H9 (cell line): Measurements from ENCODE around the gene MICAL2. TPM values are rescaled to one million over a fixed set of nuclear protein-coding genes. Genes with fewer than 3 reads are reported as not detected.

Experiments used
- DNase-seq: peaks from one replicate; pipeline ENCODE4 v3.0.0-alpha.2; 2017
- H2AFZ ChIP-seq: one replicate; pipeline ENCODE4 v1.6.1; 2013; ENCODE audit warnings: mild to moderate bottlenecking, low read length, control low read depth, moderate library complexity
- H2AK5ac ChIP-seq: 2 replicates; pipeline ENCODE4 v1.6.1; 2013; ENCODE audit warnings: low read length, control low read depth, mixed read lengths; ENCODE audit not compliant: insufficient read length
- H2BK120ac ChIP-seq: one replicate; pipeline ENCODE4 v1.6.1; 2013; ENCODE audit warnings: low read depth, mild to moderate bottlenecking, low read length, control low read depth, inconsistent platforms; ENCODE audit not compliant: poor library complexity, severe bottlenecking
- H2BK12ac ChIP-seq: 2 replicates; pipeline ENCODE4 v1.6.1; 2013; ENCODE audit warnings: low read length, control low read depth, mixed read lengths, low read depth; ENCODE audit not compliant: insufficient read length
- H2BK15ac ChIP-seq: 2 replicates; pipeline ENCODE4 v1.6.1; 2013; ENCODE audit warnings: low read depth, low read length, control low read depth
- H2BK20ac ChIP-seq: one replicate; pipeline ENCODE4 v1.6.1; 2013; ENCODE audit warnings: low read depth, mild to moderate bottlenecking, low read length, control low read depth, inconsistent platforms; ENCODE audit not compliant: poor library complexity, severe bottlenecking
- H2BK5ac ChIP-seq: 2 replicates; pipeline ENCODE4 v1.6.1; 2013; ENCODE audit warnings: low read length, control low read depth, mixed read lengths; ENCODE audit not compliant: insufficient read length
- H3K14ac ChIP-seq: 2 replicates; pipeline ENCODE4 v1.6.1; 2013; ENCODE audit warnings: low read length, control low read depth; ENCODE audit not compliant: insufficient read depth
- H3K18ac ChIP-seq: 2 replicates; pipeline ENCODE4 v1.6.1; 2013; ENCODE audit warnings: low read depth, mild to moderate bottlenecking, mixed read lengths, low read length, control low read depth; ENCODE audit not compliant: insufficient read length
- H3K23ac ChIP-seq: 2 replicates; pipeline ENCODE4 v1.6.1; 2013; ENCODE audit warnings: low read length, control low read depth, mixed read lengths, low read depth; ENCODE audit not compliant: insufficient read length
- H3K23me2 ChIP-seq: 2 replicates; pipeline ENCODE4 v1.6.1; 2013; ENCODE audit warnings: low read depth, mild to moderate bottlenecking, mixed read lengths, low read length, control low read depth; ENCODE audit not compliant: insufficient read length, poor library complexity, severe bottlenecking
- H3K27ac ChIP-seq: 2 replicates; pipeline ENCODE4 v1.5.1; 2013; ENCODE audit warnings: low read length, control low read depth, mixed read lengths, low read depth; ENCODE audit not compliant: insufficient read length
- H3K27me3 ChIP-seq: 2 replicates; pipeline ENCODE4 v1.6.1; 2013; ENCODE audit warnings: low read length, control low read depth, inconsistent platforms; ENCODE audit not compliant: insufficient read depth
- H3K4ac ChIP-seq: 2 replicates; pipeline ENCODE4 v1.6.1; 2013; ENCODE audit warnings: low read depth, mild to moderate bottlenecking, control low read depth, inconsistent platforms, low read length, moderate library complexity
- H3K4me1 ChIP-seq: 2 replicates; pipeline ENCODE4 v1.6.1; 2013; ENCODE audit warnings: low read length, control low read depth, inconsistent platforms; ENCODE audit not compliant: insufficient read depth
- H3K4me2 ChIP-seq: 2 replicates; pipeline ENCODE4 v1.6.1; 2013; ENCODE audit warnings: low read length, control low read depth, mixed read lengths; ENCODE audit not compliant: insufficient read length, insufficient read depth
- H3K56ac ChIP-seq: 2 replicates; pipeline ENCODE4 v1.6.1; 2013; ENCODE audit warnings: low read depth, mild to moderate bottlenecking, mixed read lengths, low read length, control low read depth; ENCODE audit not compliant: insufficient read length
- H3K79me1 ChIP-seq: 2 replicates; pipeline ENCODE4 v1.6.1; 2013; ENCODE audit warnings: low read depth, mild to moderate bottlenecking, moderate library complexity, low read length, control low read depth, inconsistent platforms; ENCODE audit not compliant: insufficient read depth, poor library complexity, severe bottlenecking
- H3K79me2 ChIP-seq: 2 replicates; pipeline ENCODE4 v1.6.1; 2013; ENCODE audit warnings: low read length, control low read depth, inconsistent platforms; ENCODE audit not compliant: insufficient read depth
- H3K9ac ChIP-seq: 2 replicates; pipeline ENCODE4 v1.6.1; 2013; ENCODE audit warnings: low read length, control low read depth, mixed read lengths; ENCODE audit not compliant: insufficient read length; ENCODE audit errors: extremely low read depth
- H3K9me3 ChIP-seq: one replicate; pipeline ENCODE4 v1.6.1; 2013; ENCODE audit warnings: low read depth, low read length, inconsistent platforms; ENCODE audit not compliant: control insufficient read depth
- H3T11ph ChIP-seq: one replicate; pipeline ENCODE4 v1.6.1; 2013; ENCODE audit warnings: mild to moderate bottlenecking, low read length, control low read depth, inconsistent platforms
- H4K20me1 ChIP-seq: one replicate; pipeline ENCODE4 v1.6.1; 2013; ENCODE audit not compliant: control insufficient read depth, insufficient read length, insufficient read depth
- H4K5ac ChIP-seq: 2 replicates; pipeline ENCODE4 v1.6.1; 2013; ENCODE audit warnings: low read depth, mild to moderate bottlenecking, mixed read lengths, low read length, control low read depth; ENCODE audit not compliant: insufficient read length
- H4K8ac ChIP-seq: replicated peaks from 2 replicates; pipeline ENCODE4 v1.6.1; 2013; ENCODE audit warnings: low read length, control low read depth, mixed read lengths, low read depth; ENCODE audit not compliant: insufficient read length
- H4K91ac ChIP-seq: 2 replicates; pipeline ENCODE4 v1.6.1; 2013; ENCODE audit warnings: low read depth, mild to moderate bottlenecking, moderate library complexity, mixed read lengths, low read length, control low read depth; ENCODE audit not compliant: insufficient read length
- H3K27ac Mint-ChIP-seq, 3 experiments: 2 replicates in 2 of 3; 3 replicates in 1 of 3; pipeline ENCODE4 v1.8.0; 2020 to 2021; ENCODE audit warnings: mixed read lengths in 3 of 3, mild to moderate bottlenecking in 1 of 3, moderate library complexity in 1 of 3
- H3K27me3 Mint-ChIP-seq: 2 replicates; pipeline ENCODE4 v1.8.0; 2021; ENCODE audit warnings: low read depth, mild to moderate bottlenecking, moderate library complexity, mixed read lengths
- H3K36me3 Mint-ChIP-seq, 3 experiments: 2 replicates in 2 of 3; 3 replicates in 1 of 3; pipeline ENCODE4 v1.8.0; 2020 to 2021; ENCODE audit warnings: low read depth in 3 of 3, mixed read lengths in 3 of 3; ENCODE audit not compliant: insufficient read depth in 1 of 3
- H3K4me1 Mint-ChIP-seq, 2 experiments: 2 replicates each; pipeline ENCODE4 v1.8.0; 2020; ENCODE audit warnings: mixed read lengths in 2 of 2
- H3K4me3 Mint-ChIP-seq, 2 experiments: 2 replicates in 1 of 2; 3 replicates in 1 of 2; pipeline ENCODE4 v1.8.0; 2020 to 2021; ENCODE audit warnings: mild to moderate bottlenecking in 2 of 2, mixed read lengths in 2 of 2, moderate library complexity in 1 of 2
- H3K9me3 Mint-ChIP-seq, 2 experiments: 2 replicates in 1 of 2; 3 replicates in 1 of 2; pipeline ENCODE4 v1.8.0; 2020; ENCODE audit warnings: mild to moderate bottlenecking in 2 of 2, mixed read lengths in 2 of 2, moderate library complexity in 1 of 2
- WGBS: extraction: QIAGEN DNeasy Blood & Tissue Kit; methylation state at CpG from one replicate; pipeline ENCODE4 v1.1.7; 2013; ENCODE audit warnings: missing lambda C conversion rate, low lambda C conversion rate, mixed read lengths; ENCODE audit not compliant: insufficient read length; ENCODE audit errors: extremely low coverage; 5-methylcytosine and 5-hydroxymethylcytosine counted together
- total RNA-seq: library from RNA; stranded (reverse); gene quantifications from 2 replicates; pipeline ENCODE4 v1.2.1, GENCODE V29; 2021
- TF ChIP-seq, protein P1 (sequence below): fragments of 200-600 bp; sonication (generic); conservative IDR thresholded peaks from 3 replicates; pipeline ENCODE4 v1.8.0; 2021; ENCODE audit warnings: antibody characterized with exemption, mild to moderate bottlenecking

MICAL2 gene
- total RNA-seq, 1 experiment from 2014 or later, result 4.7 TPM

DNA sequence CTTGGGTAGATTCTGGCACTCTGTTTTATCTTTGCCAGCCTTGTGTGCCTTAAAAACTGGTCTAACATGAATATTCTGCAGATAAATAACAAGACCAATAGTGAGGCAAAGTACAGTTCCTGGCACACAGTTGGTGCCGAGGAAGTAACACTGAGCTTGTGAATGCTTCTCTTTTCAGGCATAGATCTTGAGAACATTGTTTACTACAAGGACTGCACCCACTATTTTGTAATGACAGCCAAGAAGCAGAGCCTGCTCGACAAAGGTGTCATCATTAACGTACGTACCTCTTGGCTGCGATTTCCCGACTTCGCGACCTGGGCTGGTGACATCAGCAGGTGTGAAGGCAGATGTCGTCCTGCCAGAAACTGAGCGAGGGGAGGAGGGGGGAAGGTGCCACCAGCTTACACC lies 105.7 kb downstream of the MICAL2 start:
- no CpG with 5 or more reads among the region's 10 CpGs for WGBS
- no peaks in the 10 kb centered on the region for H3K79me2 ChIP-seq

More for the DNA sequence above, 105.7 kb downstream of the MICAL2 start:
- H3K23me2 ChIP-seq, result no peaks in the 10 kb centered on the region
- no peak overlapping the region for H3K4ac ChIP-seq
- H3K23ac ChIP-seq, result no peak overlapping the region
- H2BK15ac ChIP-seq, result no peak overlapping the region
- Mint-ChIP-seq H3K27me3 (peaks cover 9% of the 10 kb centered on the region), H3K4me3 (no peak overlapping the region), H3K27ac (no peak overlapping the region), H3K9me3 (no peaks in the 10 kb centered on the region), H3K36me3 (no peaks in the 10 kb centered on the region), H3K4me1 (peaks cover 8 to 17% of the 10 kb centered on the region in 2 experiments)
- H3K9me3 ChIP-seq, result no peaks in the 10 kb centered on the region
- H3K18ac ChIP-seq, result no peak overlapping the region
- no peaks in the 10 kb centered on the region for H3K4me1 ChIP-seq
- H3K56ac ChIP-seq, result no peak overlapping the region
- no peak overlapping the region for H2BK5ac ChIP-seq
- no peak overlapping the region for H2BK120ac ChIP-seq
- H3K27me3 ChIP-seq, result no peaks in the 10 kb centered on the region
- TF ChIP-seq, protein P1, sequence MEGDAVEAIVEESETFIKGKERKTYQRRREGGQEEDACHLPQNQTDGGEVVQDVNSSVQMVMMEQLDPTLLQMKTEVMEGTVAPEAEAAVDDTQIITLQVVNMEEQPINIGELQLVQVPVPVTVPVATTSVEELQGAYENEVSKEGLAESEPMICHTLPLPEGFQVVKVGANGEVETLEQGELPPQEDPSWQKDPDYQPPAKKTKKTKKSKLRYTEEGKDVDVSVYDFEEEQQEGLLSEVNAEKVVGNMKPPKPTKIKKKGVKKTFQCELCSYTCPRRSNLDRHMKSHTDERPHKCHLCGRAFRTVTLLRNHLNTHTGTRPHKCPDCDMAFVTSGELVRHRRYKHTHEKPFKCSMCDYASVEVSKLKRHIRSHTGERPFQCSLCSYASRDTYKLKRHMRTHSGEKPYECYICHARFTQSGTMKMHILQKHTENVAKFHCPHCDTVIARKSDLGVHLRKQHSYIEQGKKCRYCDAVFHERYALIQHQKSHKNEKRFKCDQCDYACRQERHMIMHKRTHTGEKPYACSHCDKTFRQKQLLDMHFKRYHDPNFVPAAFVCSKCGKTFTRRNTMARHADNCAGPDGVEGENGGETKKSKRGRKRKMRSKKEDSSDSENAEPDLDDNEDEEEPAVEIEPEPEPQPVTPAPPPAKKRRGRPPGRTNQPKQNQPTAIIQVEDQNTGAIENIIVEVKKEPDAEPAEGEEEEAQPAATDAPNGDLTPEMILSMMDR, result no peak
- no peak overlapping the region for H3K27ac ChIP-seq
- no peak overlapping the region for H2AFZ ChIP-seq
- H3K79me1 ChIP-seq, result no peaks in the 10 kb centered on the region
- DNase-seq, result no peak
- no peaks in the 10 kb centered on the region for H4K20me1 ChIP-seq
- H4K5ac ChIP-seq, result no peak overlapping the region
- H3K14ac ChIP-seq, result no peak overlapping the region
- no peak overlapping the region for H3T11ph ChIP-seq
- no peak overlapping the region for H3K9ac ChIP-seq
- H2BK12ac ChIP-seq, result no peak overlapping the region
- H2BK20ac ChIP-seq, result no peak overlapping the region
- H2AK5ac ChIP-seq, result no peak overlapping the region
- H4K91ac ChIP-seq, result no peak overlapping the region
- no peak overlapping the region for H3K4me2 ChIP-seq
- no peak overlapping the region for H4K8ac ChIP-seq
